Measurements from ENCODE around the gene SORL1. TPM values are rescaled to one million over a fixed set of nuclear protein-coding genes. Genes with fewer than 3 reads are reported as not detected.

SORL1 gene
- total RNA-seq, 4 donors from 2014 or later = 7.1 to 12.6 (median 10.6) TPM

DNA sequence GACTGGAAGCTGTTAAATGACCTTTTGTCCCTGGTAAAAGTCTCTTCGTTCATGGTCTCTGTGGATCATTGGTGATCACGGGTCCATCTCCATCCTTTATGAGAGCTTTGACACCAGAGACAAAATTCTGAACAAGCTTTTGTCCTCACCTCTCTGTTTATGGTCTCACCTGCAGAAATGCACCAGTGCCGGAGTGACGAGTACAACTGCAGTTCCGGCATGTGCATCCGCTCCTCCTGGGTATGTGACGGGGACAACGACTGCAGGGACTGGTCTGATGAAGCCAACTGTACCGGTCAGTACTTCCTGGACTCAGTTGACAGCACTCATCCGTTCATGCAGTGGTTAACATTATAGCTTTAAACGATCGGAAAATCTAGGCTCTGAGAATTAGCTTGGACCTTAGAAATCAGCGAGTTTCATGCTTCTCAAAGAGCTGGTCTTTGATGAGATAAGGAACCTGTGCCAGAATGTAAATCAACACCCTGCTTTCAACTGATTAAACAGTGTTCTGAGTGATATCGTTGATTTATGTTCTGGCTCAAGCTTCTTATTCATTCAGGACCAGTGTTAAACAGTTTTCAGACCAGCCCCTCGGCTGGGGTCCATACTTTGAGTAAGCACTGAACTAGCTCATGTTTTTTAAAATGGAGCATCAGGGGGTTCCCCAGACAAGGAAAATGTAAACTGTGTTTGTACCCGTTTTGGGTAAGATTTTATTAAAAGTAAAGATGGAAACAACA, 125.2 kb downstream of the SORL1 start:
- TF ChIP-seq POLR2AphosphoS5 (IDR thresholded peaks at IDR 0.05) (no peak), EP300 (IDR thresholded peaks at IDR 0.05) (no peak), POLR2A (IDR thresholded peaks at IDR 0.05) (no peak)
- TF ChIP-seq, protein P1, sequence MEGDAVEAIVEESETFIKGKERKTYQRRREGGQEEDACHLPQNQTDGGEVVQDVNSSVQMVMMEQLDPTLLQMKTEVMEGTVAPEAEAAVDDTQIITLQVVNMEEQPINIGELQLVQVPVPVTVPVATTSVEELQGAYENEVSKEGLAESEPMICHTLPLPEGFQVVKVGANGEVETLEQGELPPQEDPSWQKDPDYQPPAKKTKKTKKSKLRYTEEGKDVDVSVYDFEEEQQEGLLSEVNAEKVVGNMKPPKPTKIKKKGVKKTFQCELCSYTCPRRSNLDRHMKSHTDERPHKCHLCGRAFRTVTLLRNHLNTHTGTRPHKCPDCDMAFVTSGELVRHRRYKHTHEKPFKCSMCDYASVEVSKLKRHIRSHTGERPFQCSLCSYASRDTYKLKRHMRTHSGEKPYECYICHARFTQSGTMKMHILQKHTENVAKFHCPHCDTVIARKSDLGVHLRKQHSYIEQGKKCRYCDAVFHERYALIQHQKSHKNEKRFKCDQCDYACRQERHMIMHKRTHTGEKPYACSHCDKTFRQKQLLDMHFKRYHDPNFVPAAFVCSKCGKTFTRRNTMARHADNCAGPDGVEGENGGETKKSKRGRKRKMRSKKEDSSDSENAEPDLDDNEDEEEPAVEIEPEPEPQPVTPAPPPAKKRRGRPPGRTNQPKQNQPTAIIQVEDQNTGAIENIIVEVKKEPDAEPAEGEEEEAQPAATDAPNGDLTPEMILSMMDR (IDR thresholded peaks at IDR 0.05) = no peak
- Histone ChIP-seq H3K36me3 (peaks cover 0 to 52% of the 10 kb centered on the region in 2 donors), H3K27ac (no peak overlapping the region), H3K4me3 (no peak overlapping the region), H3K4me1 (no peaks in the 10 kb centered on the region), H3K9me3 (peaks cover 0 to 6% (median 0%) of the 10 kb centered on the region in 3 donors), H3K27me3 (no peaks in the 10 kb centered on the region)
- WGBS, 2 donors (ENCODE audit: low coverage in 1 of 2) = 42 to 62% methylated on average over 3 to 8 of the region's 16 CpGs
- no peak for ATAC-seq

DNA sequence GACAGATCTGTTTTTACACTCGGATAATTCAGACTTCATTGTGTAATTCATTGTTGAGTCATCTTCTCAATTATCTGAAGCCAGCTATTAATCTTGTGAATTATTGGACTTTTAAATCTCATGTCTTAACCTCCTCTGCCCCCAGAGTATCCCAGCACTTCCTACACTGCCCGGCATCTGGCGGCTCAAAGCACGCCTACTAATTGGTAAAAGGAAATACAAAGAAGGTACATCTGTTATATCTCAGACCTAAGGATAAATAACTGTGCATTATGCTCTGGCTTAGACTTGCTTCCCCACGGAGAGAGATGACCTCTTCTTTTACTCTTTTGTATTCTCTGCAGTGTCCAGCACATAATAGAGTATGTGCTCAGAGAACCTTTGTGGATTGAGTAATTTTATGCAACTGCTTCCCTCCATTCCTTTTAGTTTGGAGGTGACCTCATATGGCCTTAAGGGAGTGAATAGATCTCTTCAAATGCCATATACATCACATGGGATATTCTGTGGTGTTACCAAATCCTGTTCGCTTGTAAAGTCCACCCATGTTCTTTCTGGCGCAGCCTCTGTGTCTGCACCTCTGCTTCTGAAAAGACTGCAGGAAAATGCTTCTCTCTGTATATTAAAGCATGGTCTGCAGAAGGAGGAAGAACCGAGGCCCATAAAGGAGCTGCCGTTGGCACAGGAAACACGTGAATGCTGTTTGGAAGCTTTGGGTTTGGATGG, 126.3 kb downstream of the SORL1 start:
- no peaks in the 10 kb centered on the region for H3K4me1 ChIP-seq
- H3K27ac ChIP-seq = no peak overlapping the region
- H3K4me3 ChIP-seq = no peak overlapping the region
- peaks cover 0 to 6% (median 0%) of the 10 kb centered on the region in 3 donors for H3K9me3 ChIP-seq
- H3K27me3 ChIP-seq = no peaks in the 10 kb centered on the region
- WGBS, 2 donors (ENCODE audit: low coverage in 1 of 2) = 37 to 71% methylated on average over 6 to 10 of the region's 10 CpGs
- no peak for TF ChIP-seq POLR2A (IDR thresholded peaks at IDR 0.05)
- TF ChIP-seq EP300 (IDR thresholded peaks at IDR 0.05) = no peak
- no peak for TF ChIP-seq POLR2AphosphoS5 (IDR thresholded peaks at IDR 0.05)
- TF ChIP-seq, protein P1 (IDR thresholded peaks at IDR 0.05) = no peak
- peaks cover 0 to 56% of the 10 kb centered on the region in 2 donors for H3K36me3 ChIP-seq
- ATAC-seq = peak; percentile 42

DNA sequence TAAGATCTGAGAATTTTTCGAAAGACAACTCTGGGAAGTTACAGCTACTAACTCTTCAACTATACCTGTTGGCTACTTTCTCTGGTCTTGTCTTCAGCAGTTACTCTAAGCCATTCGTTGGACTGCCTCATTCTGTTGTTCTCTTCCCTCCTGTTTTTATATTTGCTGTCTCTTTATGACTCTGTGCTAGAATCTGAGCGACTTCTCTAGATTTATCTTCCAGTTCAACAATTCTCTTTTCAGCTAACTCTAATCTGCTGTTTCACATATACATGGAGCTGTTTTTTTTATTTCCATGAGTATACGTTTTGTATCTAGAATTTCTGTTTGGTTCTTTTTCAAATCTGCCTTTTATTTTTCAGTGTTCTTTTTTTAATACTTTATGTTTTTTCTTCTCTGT, 128.0 kb downstream of the SORL1 start:
- WGBS, 2 donors (ENCODE audit: low coverage in 1 of 2) = 94 to 95% methylated on average over 4 of the region's 4 CpGs
- H3K27ac ChIP-seq = no peak overlapping the region
- H3K9me3 ChIP-seq = peaks cover 0 to 6% (median 0%) of the 10 kb centered on the region in 3 donors
- ATAC-seq = no peak
- no peak overlapping the region for H3K4me3 ChIP-seq
- no peak for TF ChIP-seq POLR2A (IDR thresholded peaks at IDR 0.05)
- TF ChIP-seq, protein P1 (IDR thresholded peaks at IDR 0.05) = no peak
- TF ChIP-seq POLR2AphosphoS5 (IDR thresholded peaks at IDR 0.05) = no peak
- TF ChIP-seq EP300 (IDR thresholded peaks at IDR 0.05) = no peak
- no peaks in the 10 kb centered on the region for H3K4me1 ChIP-seq
- no peaks in the 10 kb centered on the region for H3K27me3 ChIP-seq
- peaks cover 0 to 53% of the 10 kb centered on the region in 2 donors for H3K36me3 ChIP-seq

DNA sequence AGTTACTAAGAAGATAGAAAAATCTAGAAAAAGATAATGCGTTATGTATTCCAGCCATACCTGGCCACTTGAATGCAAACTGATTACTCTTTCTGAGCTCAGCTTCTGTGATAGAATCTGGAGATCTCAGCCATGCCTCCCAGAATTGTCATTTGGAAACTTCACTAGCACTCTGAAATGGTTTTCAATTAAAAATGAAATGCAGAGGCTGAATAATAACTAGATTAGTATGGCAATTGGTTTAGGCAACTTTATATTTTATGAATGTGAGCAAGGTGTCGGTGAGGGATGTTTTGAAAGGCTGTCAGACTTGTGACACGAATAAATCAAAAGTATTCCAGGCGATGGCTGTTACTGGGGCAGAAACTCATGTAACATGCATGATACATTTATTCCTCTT, 129.5 kb downstream of the SORL1 start:
- Histone ChIP-seq H3K36me3 (peaks cover 0 to 53% of the 10 kb centered on the region in 2 donors), H3K27ac (no peak overlapping the region), H3K4me1 (no peaks in the 10 kb centered on the region), H3K27me3 (no peaks in the 10 kb centered on the region), H3K9me3 (peaks cover 0 to 6% (median 0%) of the 10 kb centered on the region in 3 donors), H3K4me3 (no peak overlapping the region)
- TF ChIP-seq, protein P1 (IDR thresholded peaks at IDR 0.05) = no peak
- TF ChIP-seq POLR2A (IDR thresholded peaks at IDR 0.05) (no peak), POLR2AphosphoS5 (IDR thresholded peaks at IDR 0.05) (no peak), EP300 (IDR thresholded peaks at IDR 0.05) (no peak)
- ATAC-seq = no peak
- WGBS, 2 donors (ENCODE audit: low coverage in 1 of 2) = 80 to 94% methylated on average over 4 of the region's 4 CpGs

Data from gastroesophageal sphincter (tissue), 4 donors.